Measurements from ENCODE around the gene UBE3D. TPM values are rescaled to one million over a fixed set of nuclear protein-coding genes. Genes with fewer than 3 reads are reported as not detected.

The UBE3D gene
- total RNA-seq (2014; rRNA removed; shearing (Covaris generic)), result 2.5 and 3.1 TPM in 2 replicates

GRCh38 chr6:83065511-83066192 is at the start of gene UBE3D:
Gene UBE3D, minus strand, starts transcription at chr6:83065841. Its CDS starts 123 bp downstream, at chr6:83065718.

GRCh38 chr6:83067448-83068439 is 2.1 kb upstream of the UBE3D start, which contains the start of gene DOP1A:
Gene DOP1A, plus strand, starts transcription at chr6:83067671. Its CDS starts 29,307 bp downstream, at chr6:83096978.

Small RNAs within 50 kb of the gene (small RNA-seq; reads per million reads assigned to genes)
- not detected for gene LAP3P1

Other genes starting within 250 kb of the UBE3D start
- 4.7 and 6.2 TPM in 2 replicates for gene DOP1A, start 1.8 kb upstream of the UBE3D start, total RNA-seq (2014; rRNA removed; shearing (Covaris generic))
- 13.1 and 24.0 TPM in 2 replicates for gene PGM3, start 127.4 kb upstream of the UBE3D start, total RNA-seq (2014; rRNA removed; shearing (Covaris generic))
- 1.3 and 1.8 TPM in 2 replicates for gene RWDD2A, start 127.5 kb upstream of the UBE3D start, total RNA-seq (2014; rRNA removed; shearing (Covaris generic))